ENCODE measurements around the gene BCAS3.

Gene BCAS3

GRCh38 chr17:61221597-61222471 is 544.2 kb downstream of the BCAS3 start:
- no peak overlapping the region for H4K8ac ChIP-seq (ENCODE audit: low read depth, low read length)
- H2AK5ac ChIP-seq (ENCODE audit: low read length), result no peak overlapping the region
- H3K4ac ChIP-seq (ENCODE audit: low read depth, low read length), result no peak overlapping the region
- H3K23ac ChIP-seq (ENCODE audit: low read length), result no peak overlapping the region
- no peak overlapping the region for H3K4me3 ChIP-seq (ENCODE audit: low read length)
- H3K4me1 ChIP-seq (ENCODE audit: control insufficient read depth, low read depth, low read length), result no peaks in the 10 kb centered on the region
- no peaks in the 10 kb centered on the region for H3K36me3 ChIP-seq (ENCODE audit: control insufficient read depth, insufficient read depth, low read length)
- H3K18ac ChIP-seq (ENCODE audit: low read length), result peak overlapping the region; percentile 60
- no peak overlapping the region for H3K4me2 ChIP-seq (ENCODE audit: low read length)
- H3K9ac ChIP-seq (ENCODE audit: low read length), result no peak overlapping the region
- no peak overlapping the region for H3K27ac ChIP-seq (ENCODE audit: low read depth, low read length)
- H3K27me3 ChIP-seq (ENCODE audit: insufficient read depth, low read length, poor library complexity), result no peaks in the 10 kb centered on the region
- H2BK120ac ChIP-seq (ENCODE audit: low read depth, low read length), result no peak overlapping the region
- no peak overlapping the region for H4K5ac ChIP-seq (ENCODE audit: low read length)
- no peak for DNase-seq
- no peaks in the 10 kb centered on the region for H3K79me1 ChIP-seq (ENCODE audit: low read length)
- no peak overlapping the region for H3K56ac ChIP-seq (ENCODE audit: low read length)
- no CpG with 5 or more reads among the region's 8 CpGs for WGBS (ENCODE audit: extremely low coverage, insufficient coverage, low lambda C conversion rate)
- H2BK5ac ChIP-seq (ENCODE audit: low read length), result no peak overlapping the region
- no peaks in the 10 kb centered on the region for H3K79me2 ChIP-seq (ENCODE audit: control insufficient read depth, insufficient read depth, low read length)
- no peak overlapping the region for H2BK15ac ChIP-seq (replicated peaks; ENCODE audit: low read depth)

- Histone ChIP-seq H2AK5ac (ENCODE audit: low read length) (no peak overlapping the region), H4K8ac (ENCODE audit: low read depth, low read length) (no peak overlapping the region), H3K27ac (ENCODE audit: low read depth, low read length) (no peak overlapping the region), H2BK120ac (ENCODE audit: low read depth, low read length) (no peak overlapping the region), H3K79me2 (ENCODE audit: control insufficient read depth, insufficient read depth, low read length) (no peaks in the 10 kb centered on the region), H3K4me3 (ENCODE audit: low read length) (no peak overlapping the region), H3K18ac (ENCODE audit: low read length) (no peak overlapping the region), H2BK5ac (ENCODE audit: low read length) (no peak overlapping the region), H3K23ac (ENCODE audit: low read length) (no peak overlapping the region), H2BK15ac (replicated peaks; ENCODE audit: low read depth) (no peak overlapping the region), H4K5ac (ENCODE audit: low read length) (no peak overlapping the region), H3K4me1 (ENCODE audit: control insufficient read depth, low read depth, low read length) (no peaks in the 10 kb centered on the region), H3K79me1 (ENCODE audit: low read length) (no peaks in the 10 kb centered on the region), H3K36me3 (ENCODE audit: control insufficient read depth, insufficient read depth, low read length) (no peaks in the 10 kb centered on the region), H3K9ac (ENCODE audit: low read length) (no peak overlapping the region), H3K56ac (ENCODE audit: low read length) (no peak overlapping the region), H3K4me2 (ENCODE audit: low read length) (no peak overlapping the region), H3K4ac (ENCODE audit: low read depth, low read length) (no peak overlapping the region), H3K27me3 (ENCODE audit: insufficient read depth, low read length, poor library complexity) (no peaks in the 10 kb centered on the region)
- DNase-seq, result no peak
- no CpG with 5 or more reads among the region's 1 CpG for WGBS (ENCODE audit: extremely low coverage, insufficient coverage, low lambda C conversion rate)
These were observed 546.1 kb downstream of the BCAS3 start for GRCh38 chr17:61223725-61224124.

- Histone ChIP-seq H3K56ac (ENCODE audit: low read length) (no peak overlapping the region), H3K79me1 (ENCODE audit: low read length) (no peaks in the 10 kb centered on the region), H3K9ac (ENCODE audit: low read length) (no peak overlapping the region), H3K27ac (ENCODE audit: low read depth, low read length) (no peak overlapping the region), H3K36me3 (ENCODE audit: control insufficient read depth, insufficient read depth, low read length) (no peaks in the 10 kb centered on the region), H2AK5ac (ENCODE audit: low read length) (no peak overlapping the region), H3K23ac (ENCODE audit: low read length) (no peak overlapping the region), H2BK15ac (replicated peaks; ENCODE audit: low read depth) (no peak overlapping the region), H2BK5ac (ENCODE audit: low read length) (no peak overlapping the region), H4K8ac (ENCODE audit: low read depth, low read length) (no peak overlapping the region), H3K18ac (ENCODE audit: low read length) (no peak overlapping the region), H3K4me3 (ENCODE audit: low read length) (no peak overlapping the region), H3K79me2 (ENCODE audit: control insufficient read depth, insufficient read depth, low read length) (no peaks in the 10 kb centered on the region), H3K4me2 (ENCODE audit: low read length) (no peak overlapping the region), H3K4ac (ENCODE audit: low read depth, low read length) (no peak overlapping the region), H2BK120ac (ENCODE audit: low read depth, low read length) (no peak overlapping the region), H3K4me1 (ENCODE audit: control insufficient read depth, low read depth, low read length) (no peaks in the 10 kb centered on the region), H3K27me3 (ENCODE audit: insufficient read depth, low read length, poor library complexity) (no peaks in the 10 kb centered on the region), H4K5ac (ENCODE audit: low read length) (no peak overlapping the region)
- no peak for DNase-seq
- WGBS (ENCODE audit: extremely low coverage, insufficient coverage, low lambda C conversion rate), result no CpG with 5 or more reads among the region's 5 CpGs
These were observed 547.7 kb downstream of the BCAS3 start for GRCh38 chr17:61225178-61225882.

GRCh38 chr17:61227866-61228265 is 550.2 kb downstream of the BCAS3 start:
- no peak overlapping the region for H2AK5ac ChIP-seq (ENCODE audit: low read length)
- H4K8ac ChIP-seq (ENCODE audit: low read depth, low read length), result no peak overlapping the region
- no peaks in the 10 kb centered on the region for H3K36me3 ChIP-seq (ENCODE audit: control insufficient read depth, insufficient read depth, low read length)

GRCh38 chr17:61230461-61230860 is 552.8 kb downstream of the BCAS3 start:
- Histone ChIP-seq H3K4me1 (ENCODE audit: control insufficient read depth, low read depth, low read length) (peaks cover 12% of the 10 kb centered on the region), H3K4me3 (ENCODE audit: low read length) (no peak overlapping the region), H3K79me2 (ENCODE audit: control insufficient read depth, insufficient read depth, low read length) (no peaks in the 10 kb centered on the region), H3K4me2 (ENCODE audit: low read length) (no peak overlapping the region), H3K79me1 (ENCODE audit: low read length) (no peaks in the 10 kb centered on the region), H3K56ac (ENCODE audit: low read length) (no peak overlapping the region), H2BK15ac (replicated peaks; ENCODE audit: low read depth) (no peak overlapping the region), H3K23ac (ENCODE audit: low read length) (no peak overlapping the region), H3K18ac (ENCODE audit: low read length) (no peak overlapping the region), H3K27me3 (ENCODE audit: insufficient read depth, low read length, poor library complexity) (no peaks in the 10 kb centered on the region), H2BK120ac (ENCODE audit: low read depth, low read length) (no peak overlapping the region), H2AK5ac (ENCODE audit: low read length) (no peak overlapping the region), H3K36me3 (ENCODE audit: control insufficient read depth, insufficient read depth, low read length) (no peaks in the 10 kb centered on the region), H3K4ac (ENCODE audit: low read depth, low read length) (no peak overlapping the region), H4K5ac (ENCODE audit: low read length) (no peak overlapping the region), H3K9ac (ENCODE audit: low read length) (no peak overlapping the region), H4K8ac (ENCODE audit: low read depth, low read length) (no peak overlapping the region), H3K27ac (ENCODE audit: low read depth, low read length) (no peak overlapping the region), H2BK5ac (ENCODE audit: low read length) (no peak overlapping the region)
- WGBS (ENCODE audit: extremely low coverage, insufficient coverage, low lambda C conversion rate), result no CpG with 5 or more reads among the region's 2 CpGs
- no peak for DNase-seq

More at GRCh38 chr17:61227866-61228265, 550.2 kb downstream of the BCAS3 start:
- Histone ChIP-seq H2BK120ac (ENCODE audit: low read depth, low read length) (no peak overlapping the region), H2BK15ac (replicated peaks; ENCODE audit: low read depth) (no peak overlapping the region), H3K79me1 (ENCODE audit: low read length) (no peaks in the 10 kb centered on the region), H3K4me1 (ENCODE audit: control insufficient read depth, low read depth, low read length) (peaks cover 2% of the 10 kb centered on the region), H3K4ac (ENCODE audit: low read depth, low read length) (no peak overlapping the region), H3K4me2 (ENCODE audit: low read length) (no peak overlapping the region), H3K79me2 (ENCODE audit: control insufficient read depth, insufficient read depth, low read length) (no peaks in the 10 kb centered on the region), H3K27ac (ENCODE audit: low read depth, low read length) (no peak overlapping the region), H4K5ac (ENCODE audit: low read length) (no peak overlapping the region), H3K4me3 (ENCODE audit: low read length) (no peak overlapping the region), H3K18ac (ENCODE audit: low read length) (no peak overlapping the region), H3K9ac (ENCODE audit: low read length) (no peak overlapping the region), H3K56ac (ENCODE audit: low read length) (no peak overlapping the region), H3K27me3 (ENCODE audit: insufficient read depth, low read length, poor library complexity) (no peaks in the 10 kb centered on the region), H2BK5ac (ENCODE audit: low read length) (no peak overlapping the region), H3K23ac (ENCODE audit: low read length) (no peak overlapping the region)
- no peak for DNase-seq

Measured in mesendoderm (in vitro differentiated cells).